ENCODE results near the gene TIMP1.
A peak's percentile ranks its signal among the peaks of the same experiment; 100 is the strongest.

The TIMP1 gene

DNA sequence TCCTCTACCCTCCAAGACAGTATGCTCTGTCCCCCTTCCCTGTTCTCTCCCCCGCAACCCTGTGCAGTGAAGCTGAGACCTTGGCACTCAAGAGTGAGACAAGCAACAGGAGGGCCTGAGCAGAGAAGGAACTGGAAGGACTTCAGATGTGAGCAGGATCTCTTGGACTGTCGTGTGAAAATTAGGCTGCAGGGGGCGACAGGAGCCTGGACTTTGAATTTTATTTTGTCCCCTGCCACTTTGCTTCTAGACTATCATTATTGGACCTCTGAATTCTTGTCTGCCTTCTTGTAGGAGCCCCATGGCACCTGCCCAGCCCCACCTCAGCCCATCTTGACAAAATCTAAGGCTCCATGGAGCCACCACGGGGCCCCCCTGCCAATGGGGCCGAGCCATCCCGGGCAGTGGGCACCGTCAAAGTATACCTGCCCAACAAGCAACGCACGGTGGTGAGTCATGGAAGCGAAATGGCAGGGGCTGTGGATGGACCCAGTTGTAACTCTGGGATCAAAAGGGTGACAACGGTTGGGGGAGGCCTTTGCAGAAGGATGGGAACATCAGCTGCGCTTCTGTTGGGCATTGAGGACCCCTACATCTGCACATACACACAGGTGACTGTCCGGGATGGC, 19.5 kb upstream of the TIMP1 start:
- H3K27ac ChIP-seq (ENCODE audit: low read length), result no peak overlapping the region
- no peaks in the 10 kb centered on the region for H3K27me3 ChIP-seq (ENCODE audit: control insufficient read depth in 1 of 2, insufficient read depth in 2 of 2, low read length in 2 of 2)
- no peak overlapping the region for H3K9ac ChIP-seq (ENCODE audit: low read length in 2 of 2)
- peaks cover 21 to 26% of the 10 kb centered on the region in 2 donors for H3K36me3 ChIP-seq (ENCODE audit: control insufficient read depth in 2 of 2, insufficient read depth in 2 of 2, low read length in 2 of 2)
- no peaks in the 10 kb centered on the region for H3K9me3 ChIP-seq (ENCODE audit: control insufficient read depth in 2 of 2, low read length in 2 of 2)
- H3K4me1 ChIP-seq (ENCODE audit: control insufficient read depth, insufficient read depth, low read length), result peaks cover 21% of the 10 kb centered on the region
- H3K4me3 ChIP-seq (ENCODE audit: low read length in 2 of 2), result peak overlapping the region in 1 of 2 donors; percentile 22

- Histone ChIP-seq H3K9me3 (ENCODE audit: control insufficient read depth in 2 of 2, low read length in 2 of 2) (no peaks in the 10 kb centered on the region), H3K36me3 (ENCODE audit: control insufficient read depth in 2 of 2, insufficient read depth in 2 of 2, low read length in 2 of 2) (peaks cover 30 to 33% of the 10 kb centered on the region in 2 donors)
Measured at GRCh38 chrX:47563801-47564315, 18.4 kb upstream of the TIMP1 start.

DNA sequence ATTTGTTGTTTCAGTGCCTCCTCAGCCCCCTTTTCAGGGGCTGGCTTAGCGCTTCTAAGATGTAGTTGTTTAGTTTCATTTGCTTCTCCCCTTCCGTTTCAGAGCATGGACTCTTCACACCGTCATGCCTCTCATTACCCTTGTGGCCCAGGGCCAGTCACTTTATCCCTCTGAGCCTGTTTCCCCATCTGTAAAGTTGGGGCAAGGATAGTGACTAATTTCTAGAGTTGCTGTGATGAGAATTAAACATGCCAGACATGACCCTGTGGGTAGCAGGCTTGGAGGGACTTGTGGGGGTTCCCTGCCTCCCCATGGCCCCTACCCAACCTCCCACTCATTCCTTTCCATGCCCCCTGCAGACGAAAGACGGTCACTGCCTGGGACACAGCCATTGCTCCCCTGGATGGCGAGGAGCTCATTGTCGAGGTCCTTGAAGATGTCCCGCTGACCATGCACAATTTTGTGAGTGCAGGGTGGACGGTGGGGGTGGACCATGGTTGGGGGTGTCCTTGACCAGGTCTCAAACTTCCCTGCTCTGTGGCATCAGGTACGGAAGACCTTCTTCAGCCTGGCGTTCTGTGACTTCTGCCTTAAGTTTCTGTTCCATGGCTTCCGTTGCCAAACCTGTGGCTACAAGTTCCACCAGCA, 17.7 kb upstream of the TIMP1 start:
- Histone ChIP-seq H3K9me3 (ENCODE audit: control insufficient read depth in 2 of 2, low read length in 2 of 2) (no peaks in the 10 kb centered on the region), H3K27ac (ENCODE audit: low read length) (no peak overlapping the region), H3K36me3 (ENCODE audit: control insufficient read depth in 2 of 2, insufficient read depth in 2 of 2, low read length in 2 of 2) (peaks cover 35 to 39% of the 10 kb centered on the region in 2 donors), H3K27me3 (ENCODE audit: control insufficient read depth in 1 of 2, insufficient read depth in 2 of 2, low read length in 2 of 2) (no peaks in the 10 kb centered on the region), H3K9ac (ENCODE audit: low read length in 2 of 2) (no peak overlapping the region), H3K4me3 (ENCODE audit: low read length in 2 of 2) (no peak overlapping the region), H3K4me1 (ENCODE audit: control insufficient read depth, insufficient read depth, low read length) (peaks cover 21% of the 10 kb centered on the region)

More at GRCh38 chrX:47563801-47564315, 18.4 kb upstream of the TIMP1 start:
- H3K4me1 ChIP-seq (ENCODE audit: control insufficient read depth, insufficient read depth, low read length), result peaks cover 21% of the 10 kb centered on the region
- H3K27ac ChIP-seq (ENCODE audit: low read length), result no peak overlapping the region
- H3K9ac ChIP-seq (ENCODE audit: low read length in 2 of 2), result no peak overlapping the region
- H3K4me3 ChIP-seq (ENCODE audit: low read length in 2 of 2), result no peak overlapping the region
- H3K27me3 ChIP-seq (ENCODE audit: control insufficient read depth in 1 of 2, insufficient read depth in 2 of 2, low read length in 2 of 2), result no peaks in the 10 kb centered on the region

DNA sequence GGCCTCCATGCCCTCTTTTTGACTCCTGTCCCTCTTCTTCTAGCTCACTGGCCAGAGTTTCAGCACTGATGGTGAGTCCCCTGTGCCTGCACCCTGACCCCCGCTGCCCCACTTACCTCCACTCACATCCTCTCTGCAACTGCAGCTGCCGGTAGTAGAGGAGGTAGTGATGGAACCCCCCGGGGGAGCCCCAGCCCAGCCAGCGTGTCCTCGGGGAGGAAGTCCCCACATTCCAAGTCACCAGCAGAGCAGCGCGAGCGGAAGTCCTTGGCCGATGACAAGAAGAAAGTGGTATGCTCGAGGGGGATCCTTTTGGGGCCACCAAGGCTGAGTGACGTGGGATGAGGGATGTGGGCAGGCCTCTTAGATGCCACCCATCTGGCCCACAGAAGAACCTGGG, 15.4 kb upstream of the TIMP1 start:
- Histone ChIP-seq H3K4me3 (ENCODE audit: low read length in 2 of 2) (no peak overlapping the region), H3K4me1 (ENCODE audit: control insufficient read depth, insufficient read depth, low read length) (peaks cover 17% of the 10 kb centered on the region), H3K27ac (ENCODE audit: low read length) (no peak overlapping the region), H3K36me3 (ENCODE audit: control insufficient read depth in 2 of 2, insufficient read depth in 2 of 2, low read length in 2 of 2) (peaks cover 35 to 47% of the 10 kb centered on the region in 2 donors), H3K27me3 (ENCODE audit: control insufficient read depth in 1 of 2, insufficient read depth in 2 of 2, low read length in 2 of 2) (peaks cover 0 to 3% of the 10 kb centered on the region in 2 donors), H3K9ac (ENCODE audit: low read length in 2 of 2) (no peak overlapping the region), H3K9me3 (ENCODE audit: control insufficient read depth in 2 of 2, low read length in 2 of 2) (no peaks in the 10 kb centered on the region)

DNA sequence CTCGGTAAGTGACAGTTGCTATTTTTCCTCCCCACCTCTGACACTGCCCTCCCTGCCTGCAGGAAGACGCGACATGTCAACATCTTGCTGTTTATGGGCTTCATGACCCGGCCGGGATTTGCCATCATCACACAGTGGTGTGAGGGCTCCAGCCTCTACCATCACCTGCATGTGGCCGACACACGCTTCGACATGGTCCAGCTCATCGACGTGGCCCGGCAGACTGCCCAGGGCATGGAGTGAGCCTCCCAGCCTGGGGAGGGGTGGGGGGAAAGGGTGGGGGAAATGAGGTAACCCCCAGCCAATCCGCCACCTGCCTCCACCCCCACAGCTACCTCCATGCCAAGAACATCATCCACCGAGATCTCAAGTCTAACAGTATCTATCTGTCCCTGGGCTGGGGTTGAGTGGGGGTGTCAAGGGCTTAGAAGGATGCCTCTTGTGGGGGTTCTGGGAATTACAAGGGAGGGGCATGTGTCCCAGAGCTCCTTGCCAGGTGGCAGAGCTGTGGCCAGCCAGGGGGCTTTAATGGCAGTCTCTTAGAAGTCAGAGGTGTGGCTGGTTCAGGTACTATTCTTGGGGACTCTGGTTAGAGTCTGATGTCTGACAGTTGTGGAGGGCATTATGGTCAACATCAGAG, 13.5 kb upstream of the TIMP1 start:
- H3K9me3 ChIP-seq (ENCODE audit: control insufficient read depth in 2 of 2, low read length in 2 of 2), result no peaks in the 10 kb centered on the region
- no peak overlapping the region for H3K4me3 ChIP-seq (ENCODE audit: low read length in 2 of 2)
- peaks cover 0 to 12% of the 10 kb centered on the region in 2 donors for H3K27me3 ChIP-seq (ENCODE audit: control insufficient read depth in 1 of 2, insufficient read depth in 2 of 2, low read length in 2 of 2)
- H3K9ac ChIP-seq (ENCODE audit: low read length in 2 of 2), result no peak overlapping the region
- peaks cover 28 to 42% of the 10 kb centered on the region in 2 donors for H3K36me3 ChIP-seq (ENCODE audit: control insufficient read depth in 2 of 2, insufficient read depth in 2 of 2, low read length in 2 of 2)
- H3K4me1 ChIP-seq (ENCODE audit: control insufficient read depth, insufficient read depth, low read length), result peaks cover 13% of the 10 kb centered on the region
- H3K27ac ChIP-seq (ENCODE audit: low read length), result no peak overlapping the region

- peaks cover 0 to 12% of the 10 kb centered on the region in 2 donors for H3K27me3 ChIP-seq (ENCODE audit: control insufficient read depth in 1 of 2, insufficient read depth in 2 of 2, low read length in 2 of 2)
- H3K9me3 ChIP-seq (ENCODE audit: control insufficient read depth in 2 of 2, low read length in 2 of 2), result no peaks in the 10 kb centered on the region
- H3K9ac ChIP-seq (ENCODE audit: low read length in 2 of 2), result no peak overlapping the region
- H3K4me1 ChIP-seq (ENCODE audit: control insufficient read depth, insufficient read depth, low read length), result peaks cover 15% of the 10 kb centered on the region
- peaks cover 18 to 32% of the 10 kb centered on the region in 2 donors for H3K36me3 ChIP-seq (ENCODE audit: control insufficient read depth in 2 of 2, insufficient read depth in 2 of 2, low read length in 2 of 2)
- no peak overlapping the region for H3K4me3 ChIP-seq (ENCODE audit: low read length in 2 of 2)
- H3K27ac ChIP-seq (ENCODE audit: low read length), result no peak overlapping the region
Measured at GRCh38 chrX:47570794-47571193, 11.4 kb upstream of the TIMP1 start.

- Histone ChIP-seq H3K9ac (ENCODE audit: low read length in 2 of 2) (no peak overlapping the region), H3K27me3 (ENCODE audit: control insufficient read depth in 1 of 2, insufficient read depth in 2 of 2, low read length in 2 of 2) (peaks cover 0 to 14% of the 10 kb centered on the region in 2 donors), H3K36me3 (ENCODE audit: control insufficient read depth in 2 of 2, insufficient read depth in 2 of 2, low read length in 2 of 2) (peaks cover 18 to 32% of the 10 kb centered on the region in 2 donors), H3K27ac (ENCODE audit: low read length) (no peak overlapping the region), H3K9me3 (ENCODE audit: control insufficient read depth in 2 of 2, low read length in 2 of 2) (no peaks in the 10 kb centered on the region), H3K4me3 (ENCODE audit: low read length in 2 of 2) (no peak overlapping the region), H3K4me1 (ENCODE audit: control insufficient read depth, insufficient read depth, low read length) (peaks cover 15% of the 10 kb centered on the region)
Measured at GRCh38 chrX:47571215-47571614, 11.0 kb upstream of the TIMP1 start.

DNA sequence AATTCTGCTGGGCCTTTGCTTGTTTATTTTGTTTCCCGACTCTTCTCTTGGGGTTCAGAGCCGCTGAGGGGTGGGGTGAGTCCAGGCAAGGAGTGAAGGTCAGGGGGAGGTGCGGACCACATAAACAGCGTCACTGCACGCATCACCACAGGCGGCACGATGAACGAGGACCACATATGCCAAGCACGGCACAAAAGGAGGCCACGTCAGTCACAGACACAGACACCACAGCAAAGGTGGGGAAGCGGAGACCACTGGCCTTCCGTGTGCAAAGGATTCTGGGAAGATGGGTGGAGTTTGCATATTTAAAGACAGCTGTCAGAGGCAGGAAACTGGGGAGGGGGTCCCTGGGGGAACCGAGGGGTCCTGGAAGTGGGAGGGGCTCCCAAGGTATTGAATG, 10.3 kb upstream of the TIMP1 start:
- Histone ChIP-seq H3K9ac (ENCODE audit: low read length in 2 of 2) (no peak overlapping the region), H3K9me3 (ENCODE audit: control insufficient read depth in 2 of 2, low read length in 2 of 2) (no peaks in the 10 kb centered on the region), H3K4me1 (ENCODE audit: control insufficient read depth, insufficient read depth, low read length) (peaks cover 15% of the 10 kb centered on the region), H3K4me3 (ENCODE audit: low read length in 2 of 2) (no peak overlapping the region), H3K27me3 (ENCODE audit: control insufficient read depth in 1 of 2, insufficient read depth in 2 of 2, low read length in 2 of 2) (peaks cover 0 to 16% of the 10 kb centered on the region in 2 donors), H3K27ac (ENCODE audit: low read length) (no peak overlapping the region), H3K36me3 (ENCODE audit: control insufficient read depth in 2 of 2, insufficient read depth in 2 of 2, low read length in 2 of 2) (peaks cover 18 to 30% of the 10 kb centered on the region in 2 donors)

- H3K4me3 ChIP-seq (ENCODE audit: low read length in 2 of 2), result no peak overlapping the region
- H3K27ac ChIP-seq (ENCODE audit: low read length), result no peak overlapping the region
- no peak overlapping the region for H3K9ac ChIP-seq (ENCODE audit: low read length in 2 of 2)
- H3K27me3 ChIP-seq (ENCODE audit: control insufficient read depth in 1 of 2, insufficient read depth in 2 of 2, low read length in 2 of 2), result peaks cover 0 to 16% of the 10 kb centered on the region in 2 donors
- no peaks in the 10 kb centered on the region for H3K9me3 ChIP-seq (ENCODE audit: control insufficient read depth in 2 of 2, low read length in 2 of 2)
- H3K4me1 ChIP-seq (ENCODE audit: control insufficient read depth, insufficient read depth, low read length), result peaks cover 15% of the 10 kb centered on the region
- peaks cover 14 to 20% of the 10 kb centered on the region in 2 donors for H3K36me3 ChIP-seq (ENCODE audit: control insufficient read depth in 2 of 2, insufficient read depth in 2 of 2, low read length in 2 of 2)
Measured at GRCh38 chrX:47572773-47573340, 9.4 kb upstream of the TIMP1 start.

- Histone ChIP-seq H3K9ac (ENCODE audit: low read length in 2 of 2) (peak overlapping the region in 1 of 2 donors; percentile 36), H3K36me3 (ENCODE audit: control insufficient read depth in 2 of 2, insufficient read depth in 2 of 2, low read length in 2 of 2) (peaks cover 8 to 15% of the 10 kb centered on the region in 2 donors), H3K4me1 (ENCODE audit: control insufficient read depth, insufficient read depth, low read length) (peaks cover 15% of the 10 kb centered on the region), H3K27ac (ENCODE audit: low read length) (no peak overlapping the region), H3K27me3 (ENCODE audit: control insufficient read depth in 1 of 2, insufficient read depth in 2 of 2, low read length in 2 of 2) (peaks cover 0 to 16% of the 10 kb centered on the region in 2 donors), H3K9me3 (ENCODE audit: control insufficient read depth in 2 of 2, low read length in 2 of 2) (no peaks in the 10 kb centered on the region), H3K4me3 (ENCODE audit: low read length in 2 of 2) (peak overlapping the region in 1 of 2 donors; percentile 40)
Measured at GRCh38 chrX:47573341-47574075, 8.7 kb upstream of the TIMP1 start.

All from stomach smooth muscle (tissue), 2 donors.